GM18858 (cell line): ENCODE measurements around the gene GPX3.
A peak's percentile ranks its signal among the peaks of the same experiment; 100 is the strongest.

ENCODE experiments used
- ATAC-seq: cut with Tn5 transposase; IDR thresholded peaks from one replicate; pipeline ENCODE4 v1.9.1; 2021; ENCODE audit not compliant: unreplicated experiment

The GPX3 gene

GRCh38 chr5:151033217-151033934 is 13.0 kb downstream of the GPX3 start:
- no peak for ATAC-seq

- ATAC-seq: no peak
These were observed 14.3 kb downstream of the GPX3 start for GRCh38 chr5:151034422-151035379.

GRCh38 chr5:151036556-151036955 is 16.2 kb downstream of the GPX3 start:
- ATAC-seq: no peak

GRCh38 chr5:151037561-151038411 is 17.4 kb downstream of the GPX3 start:
- no peak for ATAC-seq

- no peak for ATAC-seq
These were observed 18.0 kb downstream of the GPX3 start for GRCh38 chr5:151038412-151038745.

- ATAC-seq: no peak
These were observed 18.4 kb downstream of the GPX3 start for GRCh38 chr5:151038801-151039238.

GRCh38 chr5:151039665-151040064 is 19.3 kb downstream of the GPX3 start:
- no peak for ATAC-seq

GRCh38 chr5:151040211-151040747 is 19.9 kb downstream of the GPX3 start:
- ATAC-seq: no peak

- no peak for ATAC-seq
These were observed 21.3 kb downstream of the GPX3 start for GRCh38 chr5:151041577-151042268.

GRCh38 chr5:151042453-151043093 is 22.2 kb downstream of the GPX3 start:
- ATAC-seq: no peak

GRCh38 chr5:151047814-151048425 is 27.5 kb downstream of the GPX3 start:
- no peak for ATAC-seq

- no peak for ATAC-seq
These were observed 28.1 kb downstream of the GPX3 start for GRCh38 chr5:151048526-151048925.

GRCh38 chr5:151051066-151051930 is 30.9 kb downstream of the GPX3 start:
- peak; percentile 82 for ATAC-seq

GRCh38 chr5:151051931-151052608 is 31.7 kb downstream of the GPX3 start:
- ATAC-seq: no peak

GRCh38 chr5:151052836-151053235 is 32.4 kb downstream of the GPX3 start:
- ATAC-seq: no peak

GRCh38 chr5:151053796-151054462 is 33.5 kb downstream of the GPX3 start:
- no peak for ATAC-seq

- no peak for ATAC-seq
These were observed 34.3 kb downstream of the GPX3 start for GRCh38 chr5:151054709-151055108.
